Small intestine (tissue), 7 donors: Measurements from ENCODE around the gene RCE1. TPM values are rescaled to one million over a fixed set of nuclear protein-coding genes. Genes with fewer than 3 reads are reported as not detected.

Experiments used
- DNase-seq, 2 donors: peaks; one replicate each; pipeline versions ENCODE4 v3.0.0 to v3.0.0-alpha.2; 2013
- FAIRE-seq: peaks from 2 replicates; lab custom pipeline; 2012; peaks lifted over from hg19 to GRCh38; lab: Jason Lieb, UNC
- H3K27ac ChIP-seq, 3 donors: one replicate each; pipeline ENCODE4 v1.5.1; 2013; ENCODE audit warnings: low read length in 2 of 3, mild to moderate bottlenecking in 2 of 3, control low read depth in 1 of 3, inconsistent platforms in 1 of 3, low read depth in 1 of 3, moderate library complexity in 1 of 3
- H3K27me3 ChIP-seq, 3 donors: one replicate each; pipeline ENCODE4 v1.6.1; 2013; ENCODE audit warnings: low read length in 3 of 3, inconsistent platforms in 1 of 3; ENCODE audit not compliant: control insufficient read depth in 3 of 3, insufficient read depth in 3 of 3
- H3K36me3 ChIP-seq, 3 donors: one replicate each; pipeline ENCODE4 v1.6.1; 2013; ENCODE audit warnings: low read length in 3 of 3, inconsistent platforms in 1 of 3, low read depth in 1 of 3, mild to moderate bottlenecking in 1 of 3, moderate library complexity in 1 of 3; ENCODE audit not compliant: control insufficient read depth in 3 of 3, insufficient read depth in 2 of 3
- H3K4me1 ChIP-seq, 3 donors: one replicate each; pipeline ENCODE4 v1.6.1; 2013; ENCODE audit warnings: low read length in 2 of 3, inconsistent platforms in 1 of 3, low read depth in 1 of 3, mild to moderate bottlenecking in 1 of 3, moderate library complexity in 1 of 3; ENCODE audit not compliant: control insufficient read depth in 3 of 3, insufficient read depth in 2 of 3
- H3K4me3 ChIP-seq, 3 donors: one replicate each; pipeline ENCODE4 v1.5.1; 2013; ENCODE audit warnings: low read length in 3 of 3, control low read depth in 1 of 3, inconsistent platforms in 1 of 3, low read depth in 1 of 3, mild to moderate bottlenecking in 1 of 3, moderate library complexity in 1 of 3
- H3K9me3 ChIP-seq, 2 donors: one replicate each; pipeline ENCODE4 v1.6.1; 2013; ENCODE audit warnings: low read depth in 1 of 2, low read length in 1 of 2; ENCODE audit not compliant: control insufficient read depth in 2 of 2, insufficient read depth in 1 of 2
- WGBS, 3 donors: extraction: QIAGEN DNeasy Blood & Tissue Kit; methylation state at CpG; one replicate each; pipeline ENCODE4 v1.1.7; 2013; 5-methylcytosine and 5-hydroxymethylcytosine counted together
- polyA plus RNA-seq, 4 donors: library from polyadenylated mRNA; stranded (reverse) in 3 of 4; unstranded in 1 of 4; fragments of 200-250 nt in 3 of 4; fragments of 120-200 nt in 1 of 4; gene quantifications; one replicate each; pipeline versions ENCODE4 v1.2.1 to v1.2.3, GENCODE V29; 2013
- donor health status: healthy with polysubstance abuse.
- donor health status: control.
- donor health status: control.
- donor health status: Bipolar disorder and iron deficiency.
- donor health status: healthy.

RCE1 gene
- polyA plus RNA-seq, 4 donors = 15.1 to 26.9 (median 20.7) TPM

- WGBS, 3 donors = 90 to 93% (median 93%) methylated on average over 4 of the region's 4 CpGs
- peaks cover 4 to 18% (median 11%) of the 10 kb centered on the region in 3 donors for H3K4me1 ChIP-seq
- no peaks in the 10 kb centered on the region for H3K27me3 ChIP-seq
- FAIRE-seq = no peak
- no peak overlapping the region for H3K27ac ChIP-seq
- no peaks in the 10 kb centered on the region for H3K9me3 ChIP-seq
- DNase-seq = no peak
- H3K36me3 ChIP-seq = peaks cover 0 to 71% (median 0%) of the 10 kb centered on the region in 3 donors
- H3K4me3 ChIP-seq = no peak overlapping the region
Measured at GRCh38 chr11:66846671-66847091, 3.4 kb downstream of the RCE1 start.

- Histone ChIP-seq H3K4me3 (no peak overlapping the region), H3K4me1 (peaks cover 4 to 11% (median 7%) of the 10 kb centered on the region in 3 donors), H3K27ac (no peak overlapping the region), H3K27me3 (no peaks in the 10 kb centered on the region), H3K36me3 (peaks cover 0 to 80% (median 0%) of the 10 kb centered on the region in 3 donors), H3K9me3 (no peaks in the 10 kb centered on the region)
- 87 to 90% (median 89%) methylated on average over 14 of the region's 14 CpGs for WGBS, 3 donors
- DNase-seq (no peak), FAIRE-seq (no peak)
Measured at GRCh38 chr11:66847461-66848232, 4.4 kb downstream of the RCE1 start.

- Histone ChIP-seq H3K27me3 (no peaks in the 10 kb centered on the region), H3K9me3 (no peaks in the 10 kb centered on the region), H3K27ac (no peak overlapping the region), H3K4me1 (peaks cover 4 to 10% (median 6%) of the 10 kb centered on the region in 3 donors), H3K36me3 (peaks cover 0 to 79% (median 0%) of the 10 kb centered on the region in 3 donors), H3K4me3 (no peak overlapping the region)
- FAIRE-seq = no peak
- DNase-seq = no peak
- 89 to 92% (median 91%) methylated on average over 28 of the region's 28 CpGs for WGBS, 3 donors
Measured at GRCh38 chr11:66848671-66849500, 5.6 kb downstream of the RCE1 start.

- DNase-seq (no peak), FAIRE-seq (no peak)
- Histone ChIP-seq H3K4me1 (peaks cover 0 to 3% (median 0%) of the 10 kb centered on the region in 3 donors), H3K9me3 (no peaks in the 10 kb centered on the region), H3K27ac (no peak overlapping the region), H3K27me3 (no peaks in the 10 kb centered on the region), H3K36me3 (peaks cover 0 to 74% (median 0%) of the 10 kb centered on the region in 3 donors), H3K4me3 (no peak overlapping the region)
- 89 to 90% (median 89%) methylated on average over 22 of the region's 22 CpGs for WGBS, 3 donors
Measured at GRCh38 chr11:66849501-66850234, 6.4 kb downstream of the RCE1 start.

- H3K9me3 ChIP-seq = no peaks in the 10 kb centered on the region
- WGBS, 3 donors = 94 to 97% (median 96%) methylated on average over 10 of the region's 10 CpGs
- no peaks in the 10 kb centered on the region for H3K27me3 ChIP-seq
- H3K36me3 ChIP-seq = peaks cover 0 to 69% (median 0%) of the 10 kb centered on the region in 3 donors
- FAIRE-seq (no peak), DNase-seq (no peak)
- no peak overlapping the region for H3K27ac ChIP-seq
- H3K4me1 ChIP-seq = peaks cover 0 to 3% (median 0%) of the 10 kb centered on the region in 3 donors
- H3K4me3 ChIP-seq = no peak overlapping the region
Measured at GRCh38 chr11:66850235-66850587, 7.0 kb downstream of the RCE1 start.

- Histone ChIP-seq H3K27ac (no peak overlapping the region), H3K36me3 (peaks cover 0 to 64% (median 0%) of the 10 kb centered on the region in 3 donors), H3K9me3 (no peaks in the 10 kb centered on the region), H3K27me3 (no peaks in the 10 kb centered on the region), H3K4me1 (peaks cover 0 to 8% (median 0%) of the 10 kb centered on the region in 3 donors), H3K4me3 (no peak overlapping the region)
- FAIRE-seq (no peak), DNase-seq (no peak)
- WGBS, 3 donors = 85 to 92% (median 91%) methylated on average over 23 of the region's 23 CpGs
Measured at GRCh38 chr11:66850588-66851238, 7.5 kb downstream of the RCE1 start.

- Histone ChIP-seq H3K27me3 (no peaks in the 10 kb centered on the region), H3K9me3 (no peaks in the 10 kb centered on the region), H3K4me1 (peaks cover 0 to 9% (median 0%) of the 10 kb centered on the region in 3 donors), H3K36me3 (peaks cover 0 to 59% (median 0%) of the 10 kb centered on the region in 3 donors), H3K27ac (no peak overlapping the region), H3K4me3 (no peak overlapping the region)
- WGBS, 3 donors = 85 to 91% (median 88%) methylated on average over 4 of the region's 4 CpGs
- no peak for FAIRE-seq
- DNase-seq = no peak
Measured at GRCh38 chr11:66851239-66851596, 8.0 kb downstream of the RCE1 start.
